NCI-H510A treated with DMSO at 0.1 percent for 48 hours (cell line): ENCODE measurements around the gene CHST12.
"Not testable (repeated sequence)": the region's sequence is repeated elsewhere in the genome, so short reads cannot be mapped to it uniquely, and the experiment has no call there.

Experiments
- DNase-seq: peaks from one replicate; lab custom pipeline; 2025; lab: John Stamatoyannopoulos, UW

Gene CHST12

GRCh38 chr7:2460641-2461040, 57.2 kb downstream of the CHST12 start:
- DNase-seq, result no peak

- DNase-seq, result no peak
These were observed 58.0 kb downstream of the CHST12 start for GRCh38 chr7:2461268-2462026.

- DNase-seq, result no peak
These were observed 59.3 kb downstream of the CHST12 start for GRCh38 chr7:2462731-2463130.

- DNase-seq, result no peak
These were observed 62.5 kb downstream of the CHST12 start for GRCh38 chr7:2465928-2466327.

- no peak for DNase-seq
These were observed 63.3 kb downstream of the CHST12 start for GRCh38 chr7:2466675-2467074.

GRCh38 chr7:2468227-2468626, 64.8 kb downstream of the CHST12 start:
- DNase-seq, result no peak

GRCh38 chr7:2469460-2470203, 66.2 kb downstream of the CHST12 start:
- DNase-seq, result not testable (repeated sequence)

- DNase-seq, result no peak
These were observed 67.0 kb downstream of the CHST12 start for GRCh38 chr7:2470204-2471021.

GRCh38 chr7:2471022-2471329, 67.6 kb downstream of the CHST12 start:
- DNase-seq, result no peak

- DNase-seq, result peak; percentile 85
These were observed 68.0 kb downstream of the CHST12 start for GRCh38 chr7:2471396-2471795.

GRCh38 chr7:2472739-2473138, 69.3 kb downstream of the CHST12 start:
- no peak for DNase-seq

- DNase-seq, result no peak
These were observed 70.2 kb downstream of the CHST12 start for GRCh38 chr7:2473496-2474180.

GRCh38 chr7:2474224-2474623, 70.8 kb downstream of the CHST12 start:
- DNase-seq, result no peak

- no peak for DNase-seq
These were observed 71.6 kb downstream of the CHST12 start for GRCh38 chr7:2474813-2475677.

- no peak for DNase-seq
These were observed 72.2 kb downstream of the CHST12 start for GRCh38 chr7:2475678-2476015.

GRCh38 chr7:2476298-2476697, 72.9 kb downstream of the CHST12 start, which contains the start of gene GRIFIN:
Gene GRIFIN (minus strand): TSS chr7:2476398. CDS start chr7:2476383, 15 bp downstream.
- DNase-seq, result no peak

- no peak for DNase-seq
These were observed 73.5 kb downstream of the CHST12 start for GRCh38 chr7:2476776-2477446.

- DNase-seq, result peak; percentile 72
These were observed 74.3 kb downstream of the CHST12 start for GRCh38 chr7:2477447-2478398.

GRCh38 chr7:2478399-2478785, 75.0 kb downstream of the CHST12 start:
- peak; percentile 29 for DNase-seq

- no peak for DNase-seq
These were observed 75.4 kb downstream of the CHST12 start for GRCh38 chr7:2478800-2479199.
